SK-N-SH treated with all-trans-retinoic acid at 6 μM for 48 hours (cell line): Measurements from ENCODE around the gene ZNF317.
"Not testable (repeated sequence)": the region's sequence is repeated elsewhere in the genome, so short reads cannot be mapped to it uniquely, and the experiment has no call there.

Experiments used
- ATAC-seq: fragments of 200-7000 bp; cut with Tn5 transposase; 3 replicates; pipeline ENCODE4 v1.9.1; 2020; ENCODE audit warnings: mild to moderate bottlenecking, moderate library complexity
- BACH2 ChIP-seq: fragments of 250-450 bp; sonication (Bioruptor Pico); IDR thresholded peaks from 2 replicates; pipeline ENCODE4 v1.9.0; 2021; ENCODE audit warnings: mild to moderate bottlenecking, borderline replicate concordance
- CSDC2 ChIP-seq: fragments of 250-450 bp; sonication (Bioruptor Pico); IDR thresholded peaks from 2 replicates; pipeline ENCODE4 v1.5.0; 2020; ENCODE audit warnings: mild to moderate bottlenecking, moderate library complexity
- ESRRG ChIP-seq: fragments of 250-450 bp; sonication (Bioruptor Pico); IDR thresholded peaks from 2 replicates; pipeline ENCODE4 v1.6.1; 2021; ENCODE audit warnings: mild to moderate bottlenecking
- GLIS3 ChIP-seq: fragments of 250-450 bp; sonication (Bioruptor Pico); IDR thresholded peaks from 2 replicates; pipeline ENCODE4 v1.5.0; 2020; ENCODE audit warnings: mild to moderate bottlenecking, moderate library complexity
- ISL1 ChIP-seq: fragments of 250-450 bp; sonication (Bioruptor Pico); IDR thresholded peaks from 2 replicates; pipeline ENCODE4 v2.1.2; 2022; ENCODE audit warnings: mild to moderate bottlenecking, moderate library complexity
- OSR1 ChIP-seq: fragments of 250-450 bp; sonication (Bioruptor Pico); IDR thresholded peaks from 2 replicates; pipeline ENCODE4 v1.8.0; 2022; ENCODE audit warnings: moderate library complexity, mild to moderate bottlenecking, inconsistent platforms
- POU6F1 ChIP-seq: fragments of 250-450 bp; sonication (Bioruptor Pico); IDR thresholded peaks from 2 replicates; pipeline ENCODE4 v1.8.0; 2021; ENCODE audit warnings: low read depth, mild to moderate bottlenecking, moderate library complexity, borderline replicate concordance
- PPARA ChIP-seq: fragments of 250-450 bp; sonication (Bioruptor Pico); IDR thresholded peaks from 2 replicates; pipeline ENCODE4 v1.5.0; 2020; ENCODE audit warnings: mild to moderate bottlenecking, borderline replicate concordance
- RARB ChIP-seq: fragments of 250-450 bp; sonication (Bioruptor Pico); IDR thresholded peaks from 2 replicates; pipeline ENCODE4 v1.8.0; 2021; ENCODE audit warnings: mild to moderate bottlenecking, moderate library complexity
- SNAI2 ChIP-seq: fragments of 250-450 bp; sonication (Bioruptor Pico); IDR thresholded peaks from 2 replicates; pipeline ENCODE4 v1.5.0; 2020; ENCODE audit warnings: mild to moderate bottlenecking, moderate library complexity
- TOX ChIP-seq: fragments of 250-450 bp; sonication (Bioruptor Pico); IDR thresholded peaks from 2 replicates; pipeline ENCODE4 v1.8.0; 2021; ENCODE audit warnings: mild to moderate bottlenecking, moderate library complexity, borderline replicate concordance
- ZC3H10 ChIP-seq: fragments of 250-450 bp; sonication (Bioruptor Pico); IDR thresholded peaks from 2 replicates; pipeline ENCODE4 v1.5.1; 2021; ENCODE audit warnings: mild to moderate bottlenecking, moderate library complexity
- ZFP3 ChIP-seq: fragments of 250-450 bp; sonication (Bioruptor Pico); IDR thresholded peaks from 2 replicates; pipeline ENCODE4 v1.5.0; 2020; ENCODE audit warnings: mild to moderate bottlenecking, moderate library complexity
- ZFP30 ChIP-seq: fragments of 450-650 bp; formaldehyde crosslinking; IDR thresholded peaks from 2 replicates; pipeline ENCODE4 v1.5.0; 2022; ENCODE audit warnings: mild to moderate bottlenecking, moderate library complexity
- ZNF565 ChIP-seq: fragments of 450-650 bp; formaldehyde crosslinking; conservative IDR thresholded peaks from 2 replicates; pipeline ENCODE4 v1.5.0; 2020; ENCODE audit warnings: low read depth, mild to moderate bottlenecking, moderate library complexity
- ZNF70 ChIP-seq: fragments of 450-650 bp; formaldehyde crosslinking; IDR thresholded peaks from 2 replicates; pipeline ENCODE4 v1.5.0; 2020; ENCODE audit warnings: mild to moderate bottlenecking, moderate library complexity
- ZNF8 ChIP-seq: fragments of 450-650 bp; formaldehyde crosslinking; IDR thresholded peaks from 2 replicates; pipeline ENCODE4 v1.5.0; 2020; ENCODE audit warnings: mild to moderate bottlenecking, moderate library complexity
- TF ChIP-seq, protein P1 (sequence below): fragments of 250-450 bp; sonication (Bioruptor Pico); IDR thresholded peaks from 2 replicates; pipeline ENCODE4 v1.5.0; 2020; ENCODE audit warnings: mild to moderate bottlenecking, moderate library complexity
- TF ChIP-seq, protein P2 (sequence below): fragments of 250-450 bp; sonication (Bioruptor Pico); IDR thresholded peaks from 2 replicates; pipeline ENCODE4 v1.8.0; 2020; ENCODE audit warnings: mild to moderate bottlenecking, moderate library complexity, borderline replicate concordance
- TF ChIP-seq, protein P3 (sequence below): fragments of 250-450 bp; sonication (Bioruptor Pico); IDR thresholded peaks from 2 replicates; pipeline ENCODE4 v1.5.1; 2020; ENCODE audit warnings: low read depth, mild to moderate bottlenecking, moderate library complexity
- TF ChIP-seq, protein P4 (sequence below): fragments of 250-450 bp; sonication (Bioruptor Pico); IDR thresholded peaks from 2 replicates; pipeline ENCODE4 v1.5.1; 2021; ENCODE audit warnings: mild to moderate bottlenecking, moderate library complexity

Gene ZNF317

DNA sequence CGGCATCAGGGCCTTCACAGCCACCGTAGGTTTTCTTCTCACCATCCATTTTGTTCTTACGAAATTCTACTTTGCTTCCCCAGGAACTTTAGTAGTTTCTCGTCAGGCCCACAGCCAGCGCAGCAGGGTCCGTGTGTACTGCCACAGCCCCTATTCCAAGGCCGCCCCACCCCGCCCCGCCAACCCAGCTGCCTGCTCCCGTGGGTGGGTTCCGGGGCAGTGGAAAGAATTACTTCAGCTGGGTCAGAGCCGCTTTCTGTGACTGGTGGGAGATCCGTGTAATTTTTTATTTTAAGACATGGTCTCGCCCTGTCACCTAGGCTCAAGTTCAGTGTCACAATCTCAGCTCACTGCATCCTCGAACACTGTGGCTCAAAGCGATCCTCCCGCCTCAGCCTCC lies 42.8 kb downstream of the ZNF317 start:
- ATAC-seq, result no peak
- TF ChIP-seq PPARA (CRISPR knock-in tag), result no peak
- no peak for TF ChIP-seq ESRRG (CRISPR knock-in tag)
- no peak for TF ChIP-seq ZC3H10 (CRISPR knock-in tag)
- TF ChIP-seq, protein P1, sequence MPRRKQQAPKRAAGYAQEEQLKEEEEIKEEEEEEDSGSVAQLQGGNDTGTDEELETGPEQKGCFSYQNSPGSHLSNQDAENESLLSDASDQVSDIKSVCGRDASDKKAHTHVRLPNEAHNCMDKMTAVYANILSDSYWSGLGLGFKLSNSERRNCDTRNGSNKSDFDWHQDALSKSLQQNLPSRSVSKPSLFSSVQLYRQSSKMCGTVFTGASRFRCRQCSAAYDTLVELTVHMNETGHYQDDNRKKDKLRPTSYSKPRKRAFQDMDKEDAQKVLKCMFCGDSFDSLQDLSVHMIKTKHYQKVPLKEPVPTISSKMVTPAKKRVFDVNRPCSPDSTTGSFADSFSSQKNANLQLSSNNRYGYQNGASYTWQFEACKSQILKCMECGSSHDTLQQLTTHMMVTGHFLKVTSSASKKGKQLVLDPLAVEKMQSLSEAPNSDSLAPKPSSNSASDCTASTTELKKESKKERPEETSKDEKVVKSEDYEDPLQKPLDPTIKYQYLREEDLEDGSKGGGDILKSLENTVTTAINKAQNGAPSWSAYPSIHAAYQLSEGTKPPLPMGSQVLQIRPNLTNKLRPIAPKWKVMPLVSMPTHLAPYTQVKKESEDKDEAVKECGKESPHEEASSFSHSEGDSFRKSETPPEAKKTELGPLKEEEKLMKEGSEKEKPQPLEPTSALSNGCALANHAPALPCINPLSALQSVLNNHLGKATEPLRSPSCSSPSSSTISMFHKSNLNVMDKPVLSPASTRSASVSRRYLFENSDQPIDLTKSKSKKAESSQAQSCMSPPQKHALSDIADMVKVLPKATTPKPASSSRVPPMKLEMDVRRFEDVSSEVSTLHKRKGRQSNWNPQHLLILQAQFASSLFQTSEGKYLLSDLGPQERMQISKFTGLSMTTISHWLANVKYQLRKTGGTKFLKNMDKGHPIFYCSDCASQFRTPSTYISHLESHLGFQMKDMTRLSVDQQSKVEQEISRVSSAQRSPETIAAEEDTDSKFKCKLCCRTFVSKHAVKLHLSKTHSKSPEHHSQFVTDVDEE, result no peak

- ATAC-seq, result no peak
These were observed 47.0 kb downstream of the ZNF317 start for GRCh38 chr19:9187191-9187590.

GRCh38 chr19:9189535-9189934 lies 49.3 kb downstream of the ZNF317 start:
- ATAC-seq, result no peak
- TF ChIP-seq, protein P2, sequence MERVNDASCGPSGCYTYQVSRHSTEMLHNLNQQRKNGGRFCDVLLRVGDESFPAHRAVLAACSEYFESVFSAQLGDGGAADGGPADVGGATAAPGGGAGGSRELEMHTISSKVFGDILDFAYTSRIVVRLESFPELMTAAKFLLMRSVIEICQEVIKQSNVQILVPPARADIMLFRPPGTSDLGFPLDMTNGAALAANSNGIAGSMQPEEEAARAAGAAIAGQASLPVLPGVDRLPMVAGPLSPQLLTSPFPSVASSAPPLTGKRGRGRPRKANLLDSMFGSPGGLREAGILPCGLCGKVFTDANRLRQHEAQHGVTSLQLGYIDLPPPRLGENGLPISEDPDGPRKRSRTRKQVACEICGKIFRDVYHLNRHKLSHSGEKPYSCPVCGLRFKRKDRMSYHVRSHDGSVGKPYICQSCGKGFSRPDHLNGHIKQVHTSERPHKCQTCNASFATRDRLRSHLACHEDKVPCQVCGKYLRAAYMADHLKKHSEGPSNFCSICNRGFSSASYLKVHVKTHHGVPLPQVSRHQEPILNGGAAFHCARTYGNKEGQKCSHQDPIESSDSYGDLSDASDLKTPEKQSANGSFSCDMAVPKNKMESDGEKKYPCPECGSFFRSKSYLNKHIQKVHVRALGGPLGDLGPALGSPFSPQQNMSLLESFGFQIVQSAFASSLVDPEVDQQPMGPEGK (CRISPR knock-in tag), result no peak
- TF ChIP-seq ZNF70 (no peak), ZFP30 (CRISPR knock-in tag) (no peak)

More at GRCh38 chr19:9187191-9187590, 47.0 kb downstream of the ZNF317 start:
- TF ChIP-seq, protein P3, sequence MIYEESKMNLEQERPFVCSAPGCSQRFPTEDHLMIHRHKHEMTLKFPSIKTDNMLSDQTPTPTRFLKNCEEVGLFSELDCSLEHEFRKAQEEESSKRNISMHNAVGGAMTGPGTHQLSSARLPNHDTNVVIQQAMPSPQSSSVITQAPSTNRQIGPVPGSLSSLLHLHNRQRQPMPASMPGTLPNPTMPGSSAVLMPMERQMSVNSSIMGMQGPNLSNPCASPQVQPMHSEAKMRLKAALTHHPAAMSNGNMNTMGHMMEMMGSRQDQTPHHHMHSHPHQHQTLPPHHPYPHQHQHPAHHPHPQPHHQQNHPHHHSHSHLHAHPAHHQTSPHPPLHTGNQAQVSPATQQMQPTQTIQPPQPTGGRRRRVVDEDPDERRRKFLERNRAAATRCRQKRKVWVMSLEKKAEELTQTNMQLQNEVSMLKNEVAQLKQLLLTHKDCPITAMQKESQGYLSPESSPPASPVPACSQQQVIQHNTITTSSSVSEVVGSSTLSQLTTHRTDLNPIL (CRISPR knock-in tag), result no peak
- TF ChIP-seq SNAI2, result no peak

DNA sequence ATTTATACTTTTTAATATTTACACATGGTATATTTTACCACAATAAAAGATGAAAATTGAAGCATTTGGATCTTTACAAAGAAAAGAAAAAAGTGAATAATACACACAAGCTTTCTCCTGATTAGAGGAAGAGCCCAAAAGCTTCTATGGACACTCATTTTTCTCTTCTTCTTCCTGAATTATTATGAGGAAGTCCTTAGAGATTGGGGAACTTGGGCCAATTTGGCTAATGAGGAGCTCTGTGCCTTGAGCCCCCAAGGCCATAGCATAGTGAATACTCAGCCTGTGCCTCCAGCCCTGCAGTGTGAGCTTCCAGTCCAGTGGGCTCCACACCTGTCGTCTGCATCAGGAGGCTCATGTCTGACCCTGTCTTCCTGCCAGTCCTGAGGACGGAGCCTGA lies 57.8 kb downstream of the ZNF317 start:
- ATAC-seq, result not testable (repeated sequence)

GRCh38 chr19:9205501-9206113 lies 65.4 kb downstream of the ZNF317 start:
- ATAC-seq, result peak; percentile 91
- TF ChIP-seq SNAI2 (no peak), ISL1 (no peak), PPARA (CRISPR knock-in tag) (no peak), GLIS3 (CRISPR knock-in tag) (no peak), ZNF8 (no peak), ZFP30 (CRISPR knock-in tag) (no peak), OSR1 (CRISPR knock-in tag) (no peak), CSDC2 (no peak), ZNF565 (CRISPR knock-in tag) (no peak), ZNF70 (no peak), BACH2 (no peak), TOX (CRISPR knock-in tag) (no peak), POU6F1 (CRISPR knock-in tag) (no peak), ZFP3 (no peak), RARB (CRISPR knock-in tag) (no peak)
- TF ChIP-seq, protein P1, result no peak
- TF ChIP-seq, protein P4, sequence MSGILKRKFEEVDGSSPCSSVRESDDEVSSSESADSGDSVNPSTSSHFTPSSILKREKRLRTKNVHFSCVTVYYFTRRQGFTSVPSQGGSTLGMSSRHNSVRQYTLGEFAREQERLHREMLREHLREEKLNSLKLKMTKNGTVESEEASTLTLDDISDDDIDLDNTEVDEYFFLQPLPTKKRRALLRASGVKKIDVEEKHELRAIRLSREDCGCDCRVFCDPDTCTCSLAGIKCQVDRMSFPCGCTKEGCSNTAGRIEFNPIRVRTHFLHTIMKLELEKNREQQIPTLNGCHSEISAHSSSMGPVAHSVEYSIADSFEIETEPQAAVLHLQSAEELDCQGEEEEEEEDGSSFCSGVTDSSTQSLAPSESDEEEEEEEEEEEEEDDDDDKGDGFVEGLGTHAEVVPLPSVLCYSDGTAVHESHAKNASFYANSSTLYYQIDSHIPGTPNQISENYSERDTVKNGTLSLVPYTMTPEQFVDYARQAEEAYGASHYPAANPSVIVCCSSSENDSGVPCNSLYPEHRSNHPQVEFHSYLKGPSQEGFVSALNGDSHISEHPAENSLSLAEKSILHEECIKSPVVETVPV (CRISPR knock-in tag), result no peak
- TF ChIP-seq, protein P3 (CRISPR knock-in tag), result no peak
